ENCODE measurements around the gene SESTD1.
A peak's percentile ranks its signal among the peaks of the same experiment; 100 is the strongest.
"Not testable (repeated sequence)": the region's sequence is repeated elsewhere in the genome, so short reads cannot be mapped to it uniquely, and the experiment has no call there.

SESTD1 gene

GRCh38 chr2:179266271-179266670 is 1.6 kb upstream of the SESTD1 start:
- DNase-seq, result no peak

GRCh38 chr2:179265082-179265510 is 464 bp upstream of the SESTD1 start:
- DNase-seq, result peak in 1 of 51 donors; percentile 35

- peak in 41 of 51 donors; percentile 4 to 80 (median 44) for DNase-seq
Measured at GRCh38 chr2:179263446-179264367, 925 bp downstream of the SESTD1 start.

- DNase-seq, result no peak
Measured at GRCh38 chr2:179263015-179263414, 1.6 kb downstream of the SESTD1 start.

- DNase-seq, result no peak
Measured at GRCh38 chr2:179262077-179262660, 2.5 kb downstream of the SESTD1 start.

- DNase-seq, result no peak
Measured at GRCh38 chr2:179261151-179261825, 3.3 kb downstream of the SESTD1 start.

GRCh38 chr2:179260224-179260623 is 4.4 kb downstream of the SESTD1 start:
- DNase-seq, result no peak

DNA sequence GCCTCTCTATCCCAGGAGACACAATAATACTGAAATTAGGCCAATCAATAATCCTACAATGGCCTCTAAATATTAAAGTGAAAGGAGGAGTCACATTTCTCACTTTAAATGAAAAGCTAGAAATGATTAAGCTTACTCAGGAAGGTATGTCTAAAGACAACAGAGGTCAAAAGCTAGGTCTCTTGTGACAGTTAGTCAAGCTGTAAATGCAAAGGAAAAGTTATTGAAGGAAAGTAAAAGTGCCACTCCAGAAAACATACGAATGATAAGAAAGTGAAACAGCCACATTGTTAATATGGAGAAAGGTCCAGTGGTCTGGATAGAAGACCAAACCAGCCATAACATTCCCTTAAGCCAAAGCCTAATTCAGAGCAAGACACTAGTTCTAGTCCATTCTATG is 9.5 kb downstream of the SESTD1 start:
- no peak for DNase-seq

DNA sequence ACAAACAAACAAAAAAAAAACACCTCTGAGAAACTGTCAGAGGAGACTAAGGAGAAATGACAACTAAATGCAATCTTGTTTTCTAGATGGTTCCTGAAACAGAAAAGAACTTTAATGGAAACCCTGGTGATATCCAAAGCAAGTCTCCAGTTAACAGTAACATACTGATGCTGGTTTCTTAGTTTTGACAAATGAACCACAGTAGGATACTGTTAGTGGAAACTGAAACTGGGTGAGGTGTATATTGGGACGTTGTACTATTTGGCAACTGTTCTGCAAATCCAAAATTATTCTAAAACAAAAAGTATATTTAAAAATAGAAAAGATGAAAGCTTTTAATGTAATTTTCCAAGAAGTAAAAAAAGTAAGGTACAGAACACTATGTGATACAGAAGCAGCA is 11.4 kb downstream of the SESTD1 start:
- DNase-seq, result no peak

DNA sequence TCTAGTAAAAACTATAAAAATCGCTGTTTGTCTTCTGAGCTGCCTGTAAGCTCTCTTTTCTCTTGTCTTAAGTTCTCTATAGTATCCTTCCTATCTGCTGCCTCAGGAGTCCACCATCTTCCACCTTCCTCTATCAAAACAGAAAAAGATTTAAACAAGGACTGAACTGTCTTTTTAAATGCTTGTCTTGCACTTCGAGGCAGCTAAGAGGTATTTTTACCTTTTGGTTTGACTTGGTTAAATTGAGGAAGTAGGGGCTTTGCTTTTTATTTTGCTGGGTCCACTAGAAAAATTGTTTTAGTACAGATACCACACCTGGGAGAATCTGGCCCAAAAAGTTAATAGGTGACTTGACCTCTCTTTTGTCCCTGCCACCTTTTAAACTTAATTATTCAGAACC is 12.2 kb downstream of the SESTD1 start:
- DNase-seq, result no peak

- DNase-seq, result no peak
Measured at GRCh38 chr2:179251870-179252269, 12.8 kb downstream of the SESTD1 start.

DNA sequence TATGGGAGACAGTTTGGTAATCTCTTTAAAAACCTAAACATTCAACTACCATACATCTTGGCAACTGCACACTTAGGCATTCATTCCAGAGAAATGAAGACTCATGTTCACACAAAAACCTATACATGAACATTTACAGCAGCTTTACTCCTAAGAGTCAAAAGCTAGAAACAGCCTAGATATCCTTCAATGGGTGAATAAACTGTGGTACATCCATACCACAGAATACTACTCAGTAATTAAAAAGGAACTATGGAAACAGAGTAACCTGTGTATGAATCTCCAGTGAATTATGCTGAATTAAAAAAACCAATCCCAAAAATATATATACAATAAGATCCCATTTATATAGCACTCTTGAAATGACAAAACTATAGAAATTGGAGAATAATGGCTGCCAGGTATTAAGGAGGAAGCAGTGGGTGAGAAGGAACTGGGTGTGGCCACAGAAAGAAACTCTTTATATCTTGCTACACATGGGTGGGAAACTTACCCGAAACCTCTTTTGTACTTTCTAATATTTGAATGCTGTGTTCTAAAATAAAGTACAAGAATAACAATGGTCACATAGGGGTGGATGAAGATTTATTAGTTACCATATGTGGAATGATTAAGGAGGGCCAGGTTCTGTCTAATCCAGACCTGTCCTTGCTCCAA is 13.7 kb downstream of the SESTD1 start:
- no peak for DNase-seq

DNA sequence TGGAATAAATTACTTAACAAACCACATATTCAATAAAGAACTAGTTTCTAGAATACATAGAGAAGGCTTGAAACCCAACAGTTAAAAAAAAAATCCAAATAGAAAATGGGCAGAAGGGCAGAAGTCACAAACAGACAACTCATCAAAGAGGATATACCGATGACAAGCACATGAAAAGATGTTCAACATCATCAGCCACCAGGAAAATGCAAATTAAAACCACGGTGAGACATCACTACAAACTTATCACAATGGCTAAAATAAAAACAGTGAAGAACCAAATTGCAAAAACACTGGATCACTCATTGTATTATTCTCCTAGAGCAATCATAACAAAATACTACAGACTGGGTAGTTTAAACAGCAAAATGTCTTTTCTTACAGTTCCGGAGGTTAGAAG is 14.5 kb downstream of the SESTD1 start:
- DNase-seq, result no peak

DNA sequence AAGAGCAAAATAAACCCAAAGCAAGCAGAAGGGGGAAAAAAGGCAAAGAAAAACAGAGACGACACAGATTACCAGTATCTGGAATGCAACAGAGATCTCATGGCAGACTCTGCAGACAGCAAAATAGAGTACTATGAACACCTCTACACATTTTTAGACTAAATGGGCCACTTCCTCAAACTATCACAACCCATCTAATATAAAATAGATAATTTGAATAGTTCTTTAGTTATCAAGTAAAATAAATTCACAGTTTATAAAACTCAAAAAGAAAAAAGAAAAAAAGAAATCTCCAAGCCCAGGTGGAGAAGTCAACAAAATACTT is 16.6 kb downstream of the SESTD1 start:
- DNase-seq, result no peak

DNA sequence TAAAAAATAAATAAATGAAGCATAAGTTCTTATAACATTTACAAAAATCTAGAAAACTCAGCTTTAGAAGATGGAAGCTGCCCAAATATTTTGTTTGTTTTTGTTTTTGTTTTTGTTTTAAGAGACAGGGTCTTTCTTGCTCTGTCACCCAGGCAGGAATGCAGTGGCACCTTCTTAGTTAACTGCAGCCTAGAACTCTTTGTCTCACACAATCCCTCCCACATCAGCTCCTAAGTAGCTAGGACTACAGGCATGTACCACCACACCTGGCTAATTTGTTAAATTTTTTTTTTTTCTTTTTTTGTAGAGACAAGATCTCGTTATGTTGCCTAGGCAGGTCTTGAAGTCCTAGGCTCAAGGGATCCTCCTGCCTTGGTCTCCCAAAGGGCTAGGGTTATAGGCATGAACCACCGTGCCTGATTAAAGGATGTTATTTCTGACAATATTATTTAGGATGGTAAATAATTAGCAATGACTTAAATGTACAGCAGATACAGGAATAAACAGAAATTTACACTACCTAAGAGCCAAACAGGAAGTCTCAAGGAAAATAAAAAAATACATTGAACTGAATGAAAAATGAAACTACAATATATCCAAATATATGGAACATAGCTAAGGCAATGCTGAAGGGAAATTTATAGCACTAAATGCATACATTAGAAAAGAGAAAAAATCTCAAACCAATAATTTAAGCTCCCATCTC is 17.2 kb downstream of the SESTD1 start:
- no peak for DNase-seq

DNA sequence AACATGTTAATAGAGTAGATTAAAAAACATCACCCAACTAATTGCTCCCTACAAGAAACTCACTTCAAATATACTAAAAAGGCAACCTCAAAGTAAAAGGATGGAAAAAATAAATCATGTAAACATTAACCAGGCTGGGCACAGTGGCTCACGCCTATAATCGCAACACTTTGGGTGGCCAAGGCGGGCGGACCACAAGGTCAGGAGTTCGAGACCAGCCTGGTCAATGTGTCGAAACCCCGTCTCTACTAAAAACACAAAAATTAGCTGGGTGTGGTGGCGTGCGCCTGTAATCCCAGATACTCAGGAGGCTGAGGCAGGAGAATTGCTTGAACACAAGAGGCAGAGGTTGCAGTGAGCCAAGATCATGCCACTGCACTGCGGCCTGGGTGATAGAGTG is 18.8 kb downstream of the SESTD1 start:
- DNase-seq, result not testable (repeated sequence)

DNA sequence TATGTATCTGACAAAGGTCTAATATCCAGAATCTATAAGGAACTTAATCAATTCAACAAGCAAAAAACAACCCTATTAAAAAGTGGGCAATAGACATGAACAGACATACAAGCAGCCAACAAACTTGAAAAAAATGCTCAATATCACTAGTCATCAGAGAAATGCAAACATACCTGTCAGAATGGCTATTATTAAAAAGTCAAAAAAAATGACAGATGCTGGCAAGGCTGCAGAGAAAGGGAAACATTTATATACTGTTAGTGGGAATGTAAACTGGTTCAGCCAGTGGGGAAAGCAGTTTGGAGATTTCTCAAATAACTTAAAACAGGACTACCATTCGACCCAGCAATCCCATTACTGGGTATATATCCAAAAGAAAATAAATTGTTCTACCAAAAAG is 21.6 kb downstream of the SESTD1 start:
- no peak for DNase-seq

DNA sequence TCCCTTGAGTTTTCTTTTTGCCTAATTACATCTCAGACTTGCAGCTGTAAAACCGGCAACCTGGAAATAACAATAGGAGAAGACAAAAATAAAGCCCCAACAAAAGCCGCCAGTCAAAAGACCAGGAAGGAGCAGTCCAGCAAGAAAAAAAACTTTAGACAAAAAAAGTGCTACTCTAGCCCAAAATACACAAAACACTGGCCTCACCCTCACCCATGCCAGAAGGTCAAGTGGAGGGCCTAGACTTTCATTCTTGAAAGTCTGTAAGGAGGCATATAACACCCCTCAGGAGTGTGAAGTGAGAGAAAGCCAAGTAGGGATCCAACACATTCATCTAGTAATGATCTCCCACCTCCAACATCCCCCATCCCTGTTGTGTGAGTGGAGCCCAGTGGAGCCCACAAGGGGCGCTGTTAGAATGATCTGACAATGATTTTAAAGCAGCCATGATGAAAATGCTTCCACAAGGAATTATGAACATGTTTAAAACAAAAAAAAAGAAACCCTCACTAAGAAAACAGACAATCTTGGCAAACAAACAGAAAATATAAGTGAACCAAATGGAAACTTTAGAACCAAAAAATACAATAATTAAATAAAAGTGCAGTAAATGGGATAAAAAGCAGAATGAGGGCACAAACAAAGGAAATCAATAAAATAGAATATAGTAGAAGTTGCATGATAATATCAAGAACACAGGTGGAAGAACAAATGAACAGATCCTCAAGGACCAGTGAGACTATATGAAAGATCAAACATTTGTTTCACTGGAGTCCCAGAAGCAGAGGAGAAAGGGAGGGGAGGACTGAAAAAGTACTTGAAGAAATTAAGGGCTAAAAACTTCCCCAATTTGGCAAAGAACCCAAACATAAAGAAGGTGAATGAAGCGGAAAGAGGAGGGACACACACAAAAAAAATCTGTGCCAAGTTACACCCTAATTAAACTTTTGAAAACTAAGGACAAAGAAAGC is 23.9 kb downstream of the SESTD1 start:
- no peak for DNase-seq

- no peak for DNase-seq
Measured at GRCh38 chr2:179239838-179240237, 24.8 kb downstream of the SESTD1 start.

GRCh38 chr2:179239195-179239594 is 25.4 kb downstream of the SESTD1 start:
- no peak for DNase-seq

All from hypothalamus (tissue), 51 donors.